ENCODE measurements around the gene CSF3. TPM values are rescaled to one million over a fixed set of nuclear protein-coding genes. Genes with fewer than 3 reads are reported as not detected.

CSF3 gene
- polyA plus RNA-seq, 1 donor from 2014 or later = not detected

DNA sequence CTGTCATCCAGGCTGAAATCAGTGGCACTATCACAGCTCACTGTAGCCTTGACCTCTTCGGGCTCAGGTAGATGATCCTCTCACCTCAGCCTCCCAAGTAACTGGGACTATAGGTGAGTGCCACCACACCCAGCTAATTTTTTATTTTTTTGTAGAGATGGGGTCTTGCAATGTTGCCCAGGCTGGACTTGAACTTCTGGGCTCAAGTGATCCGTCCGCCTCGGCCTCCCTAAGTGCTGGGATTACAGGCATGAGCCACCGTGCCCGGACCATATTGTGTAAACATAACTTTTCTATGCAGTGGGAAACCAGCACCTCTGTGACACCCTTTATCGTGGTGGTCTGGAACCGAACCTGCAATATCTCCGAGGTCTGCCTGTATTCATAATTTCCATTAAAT lies 11.2 kb upstream of the CSF3 start:
- Histone ChIP-seq H3F3A (ENCODE audit: insufficient read depth, low read length, poor library complexity, severe bottlenecking) (no peaks in the 10 kb centered on the region), H3K4me3 (ENCODE audit: low read length) (no peak overlapping the region), H4K20me1 (ENCODE audit: insufficient read depth) (no peaks in the 10 kb centered on the region), H2AFZ (ENCODE audit: low read depth, low read length) (no peak overlapping the region), H3K9me3 (ENCODE audit: low read length) (no peaks in the 10 kb centered on the region), H3K9me2 (ENCODE audit: insufficient read depth, low read length) (no peaks in the 10 kb centered on the region), H3K9ac (ENCODE audit: low read length) (no peak overlapping the region), H3K36me3 (ENCODE audit: insufficient read depth, low read length) (no peaks in the 10 kb centered on the region), H3K79me2 (replicated peaks; ENCODE audit: insufficient read depth, low read length) (no peaks in the 10 kb centered on the region), H3K4me2 (ENCODE audit: low read length) (no peak overlapping the region), H3K27ac (ENCODE audit: low read length) (no peak overlapping the region), H3K27me3 (ENCODE audit: insufficient read depth, low read depth, low read length) (no peaks in the 10 kb centered on the region)
- no peak for TF ChIP-seq TAF1 (IDR thresholded peaks at IDR 0.05; ENCODE audit: low read depth)
- no peak for TF ChIP-seq RAD21 (conservative IDR thresholded peaks at IDR 0.05)
- TF ChIP-seq, protein P1, sequence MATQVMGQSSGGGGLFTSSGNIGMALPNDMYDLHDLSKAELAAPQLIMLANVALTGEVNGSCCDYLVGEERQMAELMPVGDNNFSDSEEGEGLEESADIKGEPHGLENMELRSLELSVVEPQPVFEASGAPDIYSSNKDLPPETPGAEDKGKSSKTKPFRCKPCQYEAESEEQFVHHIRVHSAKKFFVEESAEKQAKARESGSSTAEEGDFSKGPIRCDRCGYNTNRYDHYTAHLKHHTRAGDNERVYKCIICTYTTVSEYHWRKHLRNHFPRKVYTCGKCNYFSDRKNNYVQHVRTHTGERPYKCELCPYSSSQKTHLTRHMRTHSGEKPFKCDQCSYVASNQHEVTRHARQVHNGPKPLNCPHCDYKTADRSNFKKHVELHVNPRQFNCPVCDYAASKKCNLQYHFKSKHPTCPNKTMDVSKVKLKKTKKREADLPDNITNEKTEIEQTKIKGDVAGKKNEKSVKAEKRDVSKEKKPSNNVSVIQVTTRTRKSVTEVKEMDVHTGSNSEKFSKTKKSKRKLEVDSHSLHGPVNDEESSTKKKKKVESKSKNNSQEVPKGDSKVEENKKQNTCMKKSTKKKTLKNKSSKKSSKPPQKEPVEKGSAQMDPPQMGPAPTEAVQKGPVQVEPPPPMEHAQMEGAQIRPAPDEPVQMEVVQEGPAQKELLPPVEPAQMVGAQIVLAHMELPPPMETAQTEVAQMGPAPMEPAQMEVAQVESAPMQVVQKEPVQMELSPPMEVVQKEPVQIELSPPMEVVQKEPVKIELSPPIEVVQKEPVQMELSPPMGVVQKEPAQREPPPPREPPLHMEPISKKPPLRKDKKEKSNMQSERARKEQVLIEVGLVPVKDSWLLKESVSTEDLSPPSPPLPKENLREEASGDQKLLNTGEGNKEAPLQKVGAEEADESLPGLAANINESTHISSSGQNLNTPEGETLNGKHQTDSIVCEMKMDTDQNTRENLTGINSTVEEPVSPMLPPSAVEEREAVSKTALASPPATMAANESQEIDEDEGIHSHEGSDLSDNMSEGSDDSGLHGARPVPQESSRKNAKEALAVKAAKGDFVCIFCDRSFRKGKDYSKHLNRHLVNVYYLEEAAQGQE (IDR thresholded peaks at IDR 0.05; ENCODE audit: borderline replicate concordance) = no peak
- no peak for TF ChIP-seq EP300 (conservative IDR thresholded peaks at IDR 0.05; ENCODE audit: poor library complexity, severe bottlenecking)
- TF ChIP-seq MXI1 (conservative IDR thresholded peaks at IDR 0.05; ENCODE audit: poor library complexity, severe bottlenecking) = no peak
- no peak for TF ChIP-seq SMC3 (conservative IDR thresholded peaks at IDR 0.05; ENCODE audit: poor library complexity)
- TF ChIP-seq EZH2 (IDR thresholded peaks at IDR 0.05; ENCODE audit: borderline replicate concordance, insufficient read depth, low read length, poor library complexity, severe bottlenecking) = no peak
- TF ChIP-seq, protein P2, sequence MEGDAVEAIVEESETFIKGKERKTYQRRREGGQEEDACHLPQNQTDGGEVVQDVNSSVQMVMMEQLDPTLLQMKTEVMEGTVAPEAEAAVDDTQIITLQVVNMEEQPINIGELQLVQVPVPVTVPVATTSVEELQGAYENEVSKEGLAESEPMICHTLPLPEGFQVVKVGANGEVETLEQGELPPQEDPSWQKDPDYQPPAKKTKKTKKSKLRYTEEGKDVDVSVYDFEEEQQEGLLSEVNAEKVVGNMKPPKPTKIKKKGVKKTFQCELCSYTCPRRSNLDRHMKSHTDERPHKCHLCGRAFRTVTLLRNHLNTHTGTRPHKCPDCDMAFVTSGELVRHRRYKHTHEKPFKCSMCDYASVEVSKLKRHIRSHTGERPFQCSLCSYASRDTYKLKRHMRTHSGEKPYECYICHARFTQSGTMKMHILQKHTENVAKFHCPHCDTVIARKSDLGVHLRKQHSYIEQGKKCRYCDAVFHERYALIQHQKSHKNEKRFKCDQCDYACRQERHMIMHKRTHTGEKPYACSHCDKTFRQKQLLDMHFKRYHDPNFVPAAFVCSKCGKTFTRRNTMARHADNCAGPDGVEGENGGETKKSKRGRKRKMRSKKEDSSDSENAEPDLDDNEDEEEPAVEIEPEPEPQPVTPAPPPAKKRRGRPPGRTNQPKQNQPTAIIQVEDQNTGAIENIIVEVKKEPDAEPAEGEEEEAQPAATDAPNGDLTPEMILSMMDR (IDR thresholded peaks at IDR 0.05; ENCODE audit: poor library complexity, severe bottlenecking) = no peak

DNA sequence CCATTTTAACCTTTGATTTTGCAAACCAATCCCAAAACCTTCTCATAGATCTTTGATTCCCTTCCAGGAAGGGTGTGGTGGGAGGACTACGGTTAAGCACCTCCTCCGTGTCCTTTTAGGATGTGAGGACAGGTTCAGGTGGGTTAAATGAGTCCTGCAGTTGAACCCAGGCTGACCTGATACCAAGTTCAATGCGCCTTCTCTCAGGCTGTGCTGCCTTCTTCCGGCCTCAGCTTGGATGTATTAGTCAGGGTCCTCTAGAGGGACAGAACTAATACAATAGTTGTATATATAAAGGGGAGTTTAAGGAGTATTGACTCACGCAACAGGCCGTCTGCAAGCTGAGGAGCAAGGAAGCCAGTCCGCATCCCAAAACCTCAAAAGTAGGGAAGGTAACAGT lies 10.5 kb upstream of the CSF3 start:
- TF ChIP-seq, protein P2 (IDR thresholded peaks at IDR 0.05; ENCODE audit: poor library complexity, severe bottlenecking) = no peak
- TF ChIP-seq POLR2AphosphoS5 (IDR thresholded peaks at IDR 0.05) (no peak), SMC3 (conservative IDR thresholded peaks at IDR 0.05; ENCODE audit: poor library complexity) (no peak), EP300 (conservative IDR thresholded peaks at IDR 0.05; ENCODE audit: poor library complexity, severe bottlenecking) (no peak), EZH2 (IDR thresholded peaks at IDR 0.05; ENCODE audit: borderline replicate concordance, insufficient read depth, low read length, poor library complexity, severe bottlenecking) (no peak), MXI1 (conservative IDR thresholded peaks at IDR 0.05; ENCODE audit: poor library complexity, severe bottlenecking) (no peak), RAD21 (conservative IDR thresholded peaks at IDR 0.05) (no peak), TAF1 (IDR thresholded peaks at IDR 0.05; ENCODE audit: low read depth) (no peak)
- TF ChIP-seq, protein P1 (IDR thresholded peaks at IDR 0.05; ENCODE audit: borderline replicate concordance) = no peak
- no peaks in the 10 kb centered on the region for H4K20me1 ChIP-seq (ENCODE audit: insufficient read depth)
- no peaks in the 10 kb centered on the region for H3K79me2 ChIP-seq (replicated peaks; ENCODE audit: insufficient read depth, low read length)
- no peaks in the 10 kb centered on the region for H3K9me3 ChIP-seq (ENCODE audit: low read length)
- no peak overlapping the region for H3K4me2 ChIP-seq (ENCODE audit: low read length)
- H3K4me3 ChIP-seq (ENCODE audit: low read length) = no peak overlapping the region
- no peak overlapping the region for H3K27ac ChIP-seq (ENCODE audit: low read length)
- H2AFZ ChIP-seq (ENCODE audit: low read depth, low read length) = no peak overlapping the region
- H3K9me2 ChIP-seq (ENCODE audit: insufficient read depth, low read length) = no peaks in the 10 kb centered on the region
- no peaks in the 10 kb centered on the region for H3K27me3 ChIP-seq (ENCODE audit: insufficient read depth, low read depth, low read length)
- H3F3A ChIP-seq (ENCODE audit: insufficient read depth, low read length, poor library complexity, severe bottlenecking) = no peaks in the 10 kb centered on the region
- H3K9ac ChIP-seq (ENCODE audit: low read length) = no peak overlapping the region
- no peaks in the 10 kb centered on the region for H3K36me3 ChIP-seq (ENCODE audit: insufficient read depth, low read length)

Measured in neural cell (in vitro differentiated cells).